Calu3 (cell line): ENCODE results near the gene RCC1. TPM values are rescaled to one million over a fixed set of nuclear protein-coding genes. Genes with fewer than 3 reads are reported as not detected.

Source experiments
- BruUV-seq: library from RNA; stranded (reverse); fragments of 400-500 nt; replicated peaks from 2 replicates; lab custom pipeline; 2021; lab: Mats Ljungman, UMichigan
- CTCF ChIA-PET: fragments of 300-600 bp; sonication (Branson Sonifier 250); formaldehyde crosslinking; loops from one replicate; lab custom pipeline; 2022; ENCODE audit warnings: antibody characterized with exemption; lab: Charles Lee
- DNase-seq: peaks from one replicate; pipeline ENCODE4 v3.0.0; 2022
- H3K27ac Mint-ChIP-seq: one replicate; pipeline ENCODE4 v1.8.0; 2022; ENCODE audit warnings: mixed read lengths; ENCODE audit not compliant: unreplicated experiment
- H3K27me3 Mint-ChIP-seq: one replicate; pipeline ENCODE4 v1.8.0; 2022; ENCODE audit warnings: mixed read lengths; ENCODE audit not compliant: unreplicated experiment
- H3K36me3 Mint-ChIP-seq: one replicate; pipeline ENCODE4 v1.8.0; 2022; ENCODE audit warnings: mild to moderate bottlenecking, moderate library complexity, mixed read lengths; ENCODE audit not compliant: insufficient read depth, unreplicated experiment
- H3K4me1 Mint-ChIP-seq: one replicate; pipeline ENCODE4 v1.8.0; 2022; ENCODE audit warnings: mild to moderate bottlenecking, low read depth, mixed read lengths; ENCODE audit not compliant: unreplicated experiment
- H3K4me3 Mint-ChIP-seq: one replicate; pipeline ENCODE4 v1.8.0; 2022; ENCODE audit warnings: mild to moderate bottlenecking, low read depth, moderate library complexity, mixed read lengths; ENCODE audit not compliant: unreplicated experiment
- H3K9me3 Mint-ChIP-seq: one replicate; pipeline ENCODE4 v1.8.0; 2022; ENCODE audit warnings: low read depth, mixed read lengths; ENCODE audit not compliant: unreplicated experiment
- CTCF ChIP-seq: fragments of 200-600 bp; IDR thresholded peaks from one replicate; pipeline ENCODE4 v1.8.0; 2022; ENCODE audit warnings: antibody characterized with exemption; ENCODE audit not compliant: unreplicated experiment
- intact Hi-C: fragments of 100-400 bp; cut with micrococcal nuclease; formaldehyde crosslinking; loops from one replicate; pipeline ENCODE4 v1.10.0; 2022; ENCODE audit not compliant: unreplicated experiment
- total RNA-seq: library from RNA; stranded (reverse); gene quantifications from 2 replicates; pipeline ENCODE4 v1.2.3, GENCODE V29; 2022

Gene RCC1
- total RNA-seq, 1 experiment from 2014 or later, result 95.9 TPM

DNA sequence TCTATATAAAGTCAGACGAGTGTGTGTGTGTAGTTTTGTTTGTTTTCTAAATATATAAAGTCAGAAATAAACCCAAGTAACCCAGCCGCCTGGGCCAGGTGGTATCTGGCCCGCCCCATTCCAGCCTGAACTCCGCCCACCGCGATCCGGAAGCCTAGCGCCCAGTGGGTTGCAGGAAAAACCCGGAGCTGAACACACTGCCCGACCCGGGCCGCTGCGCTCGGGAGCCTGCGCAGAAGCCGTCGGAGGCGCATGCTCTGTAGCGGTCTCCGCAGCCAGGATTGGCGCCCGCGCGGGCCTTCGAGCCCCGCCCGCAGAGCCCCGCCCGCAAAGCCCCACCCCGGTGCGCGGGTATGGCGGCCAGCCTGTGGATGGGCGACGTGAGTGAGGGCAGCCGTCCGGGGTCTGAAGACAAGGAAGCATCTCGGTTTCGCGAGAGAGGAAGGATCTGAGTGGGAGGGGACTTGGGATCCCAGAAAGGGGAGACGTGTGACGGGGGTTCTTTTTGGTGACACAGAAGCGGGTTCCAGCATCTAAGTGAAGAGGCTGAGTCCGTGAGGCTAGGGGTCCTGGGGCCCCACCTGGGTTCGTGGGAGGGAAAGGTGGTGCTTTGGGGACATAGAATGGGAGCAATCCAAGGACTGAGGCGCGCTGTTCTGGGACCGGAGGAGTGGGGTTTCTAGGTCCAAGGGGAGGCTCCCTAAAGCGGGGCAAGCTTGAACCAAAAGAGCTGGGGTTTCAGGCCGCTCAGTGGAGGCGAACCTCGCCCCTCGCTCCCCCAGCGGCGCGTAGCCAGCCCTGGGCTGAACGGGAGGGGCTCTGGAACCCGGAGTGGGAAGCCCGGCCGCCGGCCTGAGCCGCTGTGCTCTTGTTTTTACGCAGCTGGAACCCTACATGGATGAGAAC, 47.2 kb downstream of the RCC1 start, which contains the start of gene TRNAU1AP:
TRNAU1AP (plus strand) TSS at position 328 of the 906 bp plus-strand sequence; CDS start at position 354, 26 bp downstream.
- peak within 1 kb of the TSS; percentile 97 for H3K4me3 Mint-ChIP-seq
- peaks cover 45% of the 10 kb centered on the region for H3K36me3 Mint-ChIP-seq
- no peaks in the 10 kb centered on the region for H3K27me3 Mint-ChIP-seq
- H3K9me3 Mint-ChIP-seq, result no peaks in the 10 kb centered on the region
- DNase-seq, result peak; percentile 98
- H3K4me1 Mint-ChIP-seq, result no peaks in the 10 kb centered on the region
- CTCF ChIA-PET, result interaction anchor here (1.0 to 1.2 kb wide), 2 partner anchors 29 to 305 kb away, joined by 3 read pairs; no protein-coding TSS in a partner anchor
- peak within 1 kb of the TSS; percentile 77 for H3K27ac Mint-ChIP-seq
- TF ChIP-seq CTCF, result no peak
- intact Hi-C loops, result no loop called here
- BruUV-seq, result no TSS peak

- intact Hi-C loops, result no loop called here
- H3K27me3 Mint-ChIP-seq, result no peaks in the 10 kb centered on the region
- no peak overlapping the region for H3K4me3 Mint-ChIP-seq
- no peaks in the 10 kb centered on the region for H3K4me1 Mint-ChIP-seq
- H3K9me3 Mint-ChIP-seq, result no peaks in the 10 kb centered on the region
- no peak overlapping the region for H3K27ac Mint-ChIP-seq
- no peak for DNase-seq
- CTCF ChIA-PET, result no interaction called here
- no TSS peak for BruUV-seq
- H3K36me3 Mint-ChIP-seq, result peaks cover 52% of the 10 kb centered on the region
- no peak for TF ChIP-seq CTCF
Observed at GRCh38 chr1:28560886-28561285, 55.0 kb downstream of the RCC1 start.

DNA sequence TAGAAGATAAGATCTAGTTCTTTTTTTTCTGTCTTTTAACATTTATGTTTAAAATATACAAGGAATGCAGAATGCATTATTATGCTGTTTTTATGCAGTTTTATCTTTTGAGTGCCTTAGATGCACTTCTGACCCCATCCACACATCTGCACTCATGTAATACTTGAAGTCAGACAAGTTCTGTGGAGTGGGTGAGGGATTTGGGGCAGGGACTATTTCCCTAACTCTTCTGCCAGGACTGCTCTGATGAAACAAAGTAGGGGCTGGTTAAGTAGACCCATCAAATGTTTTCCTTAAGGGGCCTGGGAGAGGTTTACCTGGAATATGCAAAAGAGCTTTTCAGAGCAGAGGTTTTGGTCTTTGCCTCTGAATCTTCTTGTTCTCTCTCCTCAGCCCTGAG, 58.5 kb downstream of the RCC1 start:
- H3K27me3 Mint-ChIP-seq, result no peaks in the 10 kb centered on the region
- TF ChIP-seq CTCF, result no peak
- intact Hi-C loops, result no loop called here
- H3K4me1 Mint-ChIP-seq, result no peaks in the 10 kb centered on the region
- H3K36me3 Mint-ChIP-seq, result peaks cover 45% of the 10 kb centered on the region
- H3K27ac Mint-ChIP-seq, result no peak overlapping the region
- no TSS peak for BruUV-seq
- no peaks in the 10 kb centered on the region for H3K9me3 Mint-ChIP-seq
- H3K4me3 Mint-ChIP-seq, result no peak overlapping the region
- CTCF ChIA-PET, result interaction anchor here (0.5 kb wide), 1 partner anchor 21 kb away, joined by 3 read pairs; no protein-coding TSS in a partner anchor
- no peak for DNase-seq

GRCh38 chr1:28565040-28565439, 59.2 kb downstream of the RCC1 start:
- H3K4me3 Mint-ChIP-seq, result no peak overlapping the region
- no peak for DNase-seq
- no peak overlapping the region for H3K27ac Mint-ChIP-seq
- CTCF ChIA-PET, result interaction anchor here (0.7 to 0.8 kb wide), 2 partner anchors 79 to 319 kb away, joined by 3 read pairs; no protein-coding TSS in a partner anchor
- no TSS peak for BruUV-seq
- H3K27me3 Mint-ChIP-seq, result no peaks in the 10 kb centered on the region
- H3K36me3 Mint-ChIP-seq, result peaks cover 43% of the 10 kb centered on the region
- H3K9me3 Mint-ChIP-seq, result no peaks in the 10 kb centered on the region
- intact Hi-C loops, result no loop called here
- H3K4me1 Mint-ChIP-seq, result no peaks in the 10 kb centered on the region
- no peak for TF ChIP-seq CTCF
